UCSD-AML1 (cell line): ENCODE results near the gene LIN37.

Experiments
- DNase-seq: peaks from one replicate; lab custom pipeline; 2025; ENCODE audit not compliant: unreplicated experiment; lab: John Stamatoyannopoulos, UW

Gene LIN37

DNA sequence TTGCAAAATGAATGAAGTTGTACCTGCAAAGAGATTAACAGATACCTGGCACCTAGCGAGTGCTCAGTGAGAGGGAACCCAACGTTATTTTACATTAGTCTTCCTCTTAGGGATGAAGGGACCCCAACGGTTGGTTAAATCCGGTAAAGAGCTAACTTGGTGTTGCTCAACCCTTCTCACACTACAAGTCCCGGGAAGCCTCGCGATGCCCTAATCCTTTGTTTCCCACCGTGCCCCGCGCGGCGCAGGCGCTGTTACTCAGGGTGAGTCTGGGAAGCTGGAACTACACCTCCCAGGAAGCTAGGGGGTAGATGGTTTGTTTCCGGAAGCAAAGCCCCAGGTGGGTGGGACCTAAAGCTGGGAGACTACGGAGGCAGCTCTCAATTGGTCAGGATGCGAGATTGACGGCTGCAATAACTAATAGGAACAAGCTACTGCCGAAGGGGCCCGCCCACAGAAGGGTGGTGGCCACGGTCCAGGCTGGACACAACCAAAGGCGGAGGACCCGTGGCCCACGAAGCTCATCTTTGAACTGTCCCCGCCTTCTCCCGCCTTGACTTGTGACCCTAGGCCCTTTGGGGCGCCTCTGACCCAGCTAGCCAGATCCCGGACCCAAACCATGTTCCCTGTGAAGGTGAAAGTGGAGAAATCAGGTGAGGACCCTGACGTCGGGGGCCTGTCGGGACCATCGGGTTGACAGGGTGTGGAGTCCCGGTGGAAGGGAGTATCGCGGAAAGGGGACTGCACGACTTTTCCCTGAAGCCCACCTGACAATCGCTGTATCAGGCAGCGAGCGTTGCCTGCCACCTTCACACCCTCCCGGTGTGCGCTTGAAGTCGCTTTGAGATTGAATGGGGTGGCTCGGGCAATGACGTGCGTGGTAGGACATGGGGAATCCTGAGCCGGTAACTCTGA, at the start of gene LIN37:
TSS of gene LIN37 (plus strand) at position 471 of the 915 bp plus-strand sequence. CDS start at position 620, 149 bp downstream.
- peak; percentile 98 for DNase-seq

GRCh38 chr19:35702223-35703012, 46.0 kb upstream of the LIN37 start:
- peak; percentile 90 for DNase-seq

DNA sequence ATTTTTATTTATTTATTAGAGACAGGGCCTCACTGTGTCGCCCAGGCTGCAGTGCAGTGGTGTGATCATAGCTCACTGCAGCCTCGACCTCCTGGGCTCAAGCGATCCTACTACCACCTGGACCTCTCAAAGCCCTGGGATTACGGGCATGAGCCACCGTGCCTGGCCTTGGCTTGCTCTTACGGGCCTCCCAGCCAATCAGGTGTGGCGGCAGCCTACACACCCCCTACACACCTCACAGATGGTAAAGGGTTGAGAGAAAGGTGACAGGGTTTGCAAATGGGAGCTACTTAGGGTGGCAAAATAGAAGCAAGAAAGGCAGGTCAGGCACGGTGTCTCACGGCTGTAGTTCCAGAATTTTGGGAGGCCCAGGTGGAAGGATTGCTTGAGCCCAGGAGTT, 45.0 kb upstream of the LIN37 start:
- no peak for DNase-seq

GRCh38 chr19:35704218-35704617, 44.2 kb upstream of the LIN37 start, which contains the start of gene ZBTB32:
Gene ZBTB32 (plus strand): TSS chr19:35704558. CDS start chr19:35714627, 10,069 bp downstream.
- peak; percentile 56 for DNase-seq

- DNase-seq = no peak
These were observed 40.0 kb upstream of the LIN37 start for GRCh38 chr19:35708391-35708790.

DNA sequence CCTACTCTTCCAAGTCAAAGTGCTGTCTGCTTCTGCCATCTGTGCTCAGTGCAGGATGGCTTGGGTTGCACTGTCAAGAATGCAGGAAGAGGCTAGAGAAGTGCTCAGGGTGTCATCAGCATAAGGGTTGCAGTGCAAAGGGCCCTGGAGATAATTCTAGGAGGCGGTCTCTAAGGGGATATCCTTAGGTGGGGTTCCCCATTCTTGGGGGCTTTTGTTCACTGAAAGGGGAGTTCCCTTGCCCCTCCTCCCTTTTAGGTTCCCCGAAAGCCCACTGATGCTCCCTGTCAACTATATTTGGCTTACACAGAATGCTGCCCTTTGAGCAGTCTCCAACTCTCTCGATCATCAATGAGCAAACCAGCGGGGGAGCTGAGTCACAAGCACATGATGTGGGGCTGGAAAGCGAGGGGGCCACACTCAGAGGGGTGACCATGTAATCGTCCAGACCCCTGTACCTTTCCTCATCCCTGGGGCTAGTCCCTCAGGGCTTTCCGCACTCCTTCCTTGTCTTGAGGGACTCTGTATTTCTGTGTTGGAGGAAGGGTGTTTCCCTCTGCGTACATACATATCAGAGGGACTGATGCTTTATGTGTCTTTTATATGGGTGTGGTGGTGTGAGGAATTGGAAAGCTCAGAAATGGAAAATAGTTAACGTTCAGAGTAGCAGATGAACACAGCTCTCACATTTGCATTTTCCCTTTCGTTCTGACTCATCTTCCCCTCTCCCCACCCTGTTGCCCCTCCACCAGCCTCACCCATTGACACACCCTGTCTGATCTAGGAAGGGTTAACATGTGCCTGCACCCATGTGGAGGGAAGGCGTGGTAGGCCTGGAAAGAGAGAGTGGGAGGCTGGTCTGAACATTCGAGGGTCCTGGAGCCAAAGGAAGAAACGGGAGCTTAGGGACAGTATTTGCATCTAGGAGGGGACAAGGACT, 37.3 kb upstream of the LIN37 start:
- no peak for DNase-seq

GRCh38 chr19:35712567-35713505, 35.5 kb upstream of the LIN37 start:
- DNase-seq = no peak

DNA sequence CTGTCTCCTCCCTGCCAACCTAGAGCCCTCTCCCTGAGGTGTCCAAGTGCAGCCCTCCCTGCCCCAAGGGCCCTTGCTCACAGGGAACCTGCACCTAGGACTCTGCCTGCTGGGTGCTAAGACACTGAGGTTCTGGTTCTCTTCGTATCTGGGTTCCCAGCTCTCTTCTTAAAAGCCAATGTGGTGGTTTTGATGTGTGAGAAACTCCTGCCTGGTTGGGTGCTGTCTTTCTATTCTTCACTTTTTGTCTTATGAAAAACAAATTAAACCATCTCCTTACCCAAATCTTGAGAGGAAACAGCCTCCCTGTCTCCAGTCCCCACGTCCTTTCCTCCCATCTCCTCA, 34.9 kb upstream of the LIN37 start:
- no peak for DNase-seq

DNA sequence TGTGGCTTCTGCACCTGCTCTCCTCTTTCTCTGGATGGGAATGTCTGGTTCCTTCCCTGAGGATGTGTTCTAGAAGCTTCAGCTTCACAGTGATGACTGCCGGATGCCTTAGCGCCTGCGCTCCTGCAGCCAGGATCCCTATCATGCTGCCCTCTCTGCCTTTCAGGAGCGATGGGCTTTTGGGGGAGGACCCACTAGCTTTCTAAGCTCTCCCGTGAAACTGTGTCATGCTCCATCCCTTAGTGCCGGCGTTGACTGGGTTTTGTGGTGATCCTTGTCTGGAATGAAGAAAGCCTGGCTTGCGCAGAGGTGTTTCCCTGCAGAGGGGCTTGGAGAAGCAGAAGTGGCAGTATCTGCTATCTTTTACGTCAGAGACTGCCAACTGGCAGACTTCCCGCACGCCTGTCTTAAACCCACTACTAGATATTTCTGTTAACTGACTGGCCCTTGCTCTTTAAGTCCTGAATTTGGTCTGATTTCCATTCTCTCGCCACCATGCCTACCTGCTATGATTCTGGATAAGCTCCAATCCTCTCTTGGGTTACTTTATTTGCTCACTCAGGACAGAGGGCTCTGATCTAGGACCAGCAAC, 34.4 kb upstream of the LIN37 start:
- no peak for DNase-seq

DNA sequence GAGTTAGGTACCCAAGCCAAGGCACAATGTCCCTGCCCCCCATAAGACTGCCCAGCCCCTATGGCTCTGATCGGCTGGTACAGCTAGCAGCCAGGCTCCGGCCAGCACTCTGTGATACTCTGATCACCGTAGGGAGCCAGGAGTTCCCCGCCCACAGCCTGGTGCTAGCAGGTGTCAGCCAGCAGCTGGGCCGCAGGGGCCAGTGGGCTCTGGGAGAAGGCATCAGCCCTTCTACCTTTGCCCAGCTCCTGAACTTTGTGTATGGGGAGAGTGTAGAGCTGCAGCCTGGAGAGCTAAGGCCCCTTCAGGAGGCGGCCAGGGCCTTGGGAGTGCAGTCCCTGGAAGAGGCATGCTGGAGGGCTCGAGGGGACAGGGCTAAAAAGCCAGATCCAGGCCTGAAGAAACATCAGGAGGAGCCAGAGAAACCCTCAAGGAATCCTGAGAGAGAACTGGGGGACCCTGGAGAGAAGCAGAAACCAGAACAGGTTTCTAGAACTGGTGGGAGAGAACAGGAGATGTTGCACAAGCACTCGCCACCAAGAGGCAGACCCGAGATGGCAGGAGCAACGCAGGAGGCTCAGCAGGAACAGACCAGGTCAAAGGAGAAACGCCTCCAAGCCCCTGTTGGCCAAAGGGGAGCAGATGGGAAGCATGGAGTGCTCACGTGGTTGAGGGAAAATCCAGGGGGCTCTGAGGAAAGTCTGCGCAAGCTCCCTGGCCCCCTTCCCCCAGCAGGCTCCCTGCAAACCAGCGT, 33.6 kb upstream of the LIN37 start:
- no peak for DNase-seq

DNA sequence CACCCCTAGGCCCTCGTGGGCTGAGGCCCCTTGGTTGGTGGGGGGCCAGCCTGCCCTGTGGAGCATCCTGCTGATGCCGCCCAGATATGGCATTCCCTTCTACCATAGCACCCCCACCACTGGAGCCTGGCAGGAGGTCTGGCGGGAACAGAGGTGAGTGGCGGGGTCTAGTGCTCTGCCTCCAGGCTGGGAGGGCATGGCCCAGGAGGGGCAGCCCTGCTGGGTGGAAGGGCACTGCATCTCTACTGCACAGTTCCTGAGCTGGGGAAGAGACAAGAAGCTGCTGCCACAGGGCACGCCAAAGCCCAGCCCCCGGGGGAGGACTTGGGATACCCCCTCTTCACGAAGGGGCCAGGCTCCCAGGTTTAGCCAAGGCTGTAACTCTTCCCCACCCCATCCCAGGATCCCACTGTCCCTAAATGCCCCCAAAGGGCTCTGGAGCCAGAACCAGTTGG, 33.0 kb upstream of the LIN37 start:
- DNase-seq = no peak

DNA sequence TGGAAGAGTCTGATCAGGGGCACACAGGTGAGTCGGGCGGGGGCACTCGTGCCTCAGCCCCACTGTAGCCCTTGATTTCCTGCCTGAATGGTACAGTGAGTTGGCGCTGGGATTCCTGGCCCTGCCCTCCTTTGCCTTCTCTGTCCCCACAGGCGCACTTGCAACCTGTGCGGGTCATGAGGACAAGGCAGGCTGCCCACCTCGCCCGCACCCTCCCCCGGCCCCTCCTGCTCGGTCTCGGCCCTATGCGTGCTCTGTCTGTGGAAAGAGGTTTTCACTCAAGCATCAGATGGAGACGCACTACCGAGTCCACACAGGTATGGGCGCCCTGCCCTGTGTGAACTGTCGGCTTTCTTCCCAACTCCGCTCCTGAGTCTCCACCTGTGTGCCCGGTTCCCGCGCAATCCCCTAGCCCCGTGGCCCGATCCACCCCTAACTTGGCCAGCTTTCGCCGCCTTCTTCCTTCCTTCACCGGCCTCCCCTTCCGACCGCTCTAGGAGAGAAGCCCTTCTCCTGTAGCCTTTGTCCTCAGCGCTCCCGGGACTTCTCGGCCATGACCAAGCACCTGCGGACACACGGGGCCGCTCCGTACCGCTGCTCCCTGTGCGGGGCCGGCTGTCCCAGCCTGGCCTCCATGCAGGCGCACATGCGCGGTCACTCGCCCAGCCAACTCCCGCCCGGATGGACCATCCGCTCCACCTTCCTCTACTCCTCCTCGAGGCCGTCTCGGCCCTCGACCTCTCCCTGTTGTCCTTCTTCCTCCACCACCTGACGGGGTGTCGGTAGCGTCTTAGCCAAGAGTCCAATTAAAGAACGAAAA, 32.2 kb upstream of the LIN37 start:
- DNase-seq = no peak

- peak; percentile 84 for DNase-seq
These were observed 31.3 kb upstream of the LIN37 start for GRCh38 chr19:35716801-35717664.

DNA sequence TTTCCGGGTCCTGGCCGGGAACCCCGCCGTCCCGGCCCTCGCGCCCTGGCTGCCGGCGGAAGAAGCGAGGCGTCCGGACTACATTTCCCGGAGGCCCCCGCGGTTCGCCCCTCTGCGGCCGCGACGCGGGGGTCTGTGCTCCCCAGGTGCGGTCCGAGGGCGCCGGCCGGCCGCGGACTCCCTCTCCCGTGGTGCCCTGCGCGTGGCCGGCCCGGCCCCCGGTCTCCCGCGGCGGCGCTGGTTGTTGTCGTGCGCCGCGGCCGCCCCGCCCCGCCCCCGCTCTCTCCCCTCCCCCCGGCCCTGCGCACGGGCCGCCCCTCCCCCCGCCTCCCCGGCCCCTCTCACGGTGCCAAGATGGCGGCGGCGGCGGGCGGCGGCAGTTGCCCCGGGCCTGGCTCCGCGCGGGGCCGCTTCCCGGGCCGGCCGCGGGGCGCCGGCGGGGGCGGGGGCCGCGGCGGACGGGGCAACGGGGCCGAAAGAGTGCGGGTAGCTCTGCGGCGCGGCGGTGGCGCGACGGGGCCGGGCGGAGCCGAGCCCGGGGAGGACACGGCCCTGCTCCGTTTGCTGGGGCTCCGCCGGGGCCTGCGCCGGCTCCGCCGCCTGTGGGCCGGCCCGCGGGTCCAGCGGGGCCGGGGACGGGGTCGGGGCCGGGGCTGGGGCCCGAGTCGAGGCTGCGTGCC, 30.6 kb upstream of the LIN37 start, which contains the start of gene KMT2B:
TSS of gene KMT2B (plus strand) at position 339 of the 680 bp plus-strand sequence. CDS start at position 355, 16 bp downstream.
- peak; percentile 96 for DNase-seq

DNA sequence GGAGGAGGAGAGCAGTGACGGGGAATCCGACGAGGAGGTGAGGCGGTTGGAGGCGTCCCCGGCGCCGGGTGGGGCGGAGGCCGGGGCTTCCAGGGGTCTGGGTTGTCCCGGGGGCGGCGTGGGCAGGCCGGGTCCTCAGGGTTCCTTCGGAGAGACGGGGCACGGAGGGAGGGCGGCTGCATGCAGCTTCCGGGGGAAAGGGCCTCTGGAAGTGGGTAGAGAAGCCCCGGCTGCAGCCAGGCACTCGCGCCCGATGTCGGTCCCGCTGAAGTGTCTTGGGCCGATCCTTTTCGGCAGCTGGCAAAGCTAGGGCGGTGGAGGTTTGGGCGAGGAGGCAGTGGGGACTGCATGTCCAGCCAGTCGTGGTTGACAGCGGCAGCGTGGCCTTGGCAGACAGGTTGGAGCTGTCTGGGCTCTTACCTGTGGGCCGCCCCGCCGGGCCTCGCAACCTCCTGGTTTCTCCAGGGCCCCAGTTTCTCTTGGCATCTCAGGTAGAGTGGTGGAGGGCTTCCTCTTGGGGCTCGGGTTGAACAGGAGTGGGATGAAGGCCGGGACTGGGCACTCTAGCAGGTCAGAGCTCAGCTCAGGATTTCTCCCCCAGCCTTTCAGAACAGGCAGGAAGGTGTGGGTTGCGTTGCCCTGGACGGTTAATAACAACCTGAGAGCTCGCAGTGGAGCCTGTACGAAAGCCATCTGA, 29.9 kb upstream of the LIN37 start:
- peak; percentile 48 for DNase-seq
